HG02623 (cell line): ENCODE data around the gene ANKRD17.
"Not testable (repeated sequence)": the region's sequence is repeated elsewhere in the genome, so short reads cannot be mapped to it uniquely, and the experiment has no call there.

ENCODE experiments used
- ATAC-seq: cut with Tn5 transposase; IDR thresholded peaks from one replicate; pipeline ENCODE4 v1.9.1; 2021; ENCODE audit warnings: moderate library complexity; ENCODE audit not compliant: unreplicated experiment

The ANKRD17 gene, protein sequence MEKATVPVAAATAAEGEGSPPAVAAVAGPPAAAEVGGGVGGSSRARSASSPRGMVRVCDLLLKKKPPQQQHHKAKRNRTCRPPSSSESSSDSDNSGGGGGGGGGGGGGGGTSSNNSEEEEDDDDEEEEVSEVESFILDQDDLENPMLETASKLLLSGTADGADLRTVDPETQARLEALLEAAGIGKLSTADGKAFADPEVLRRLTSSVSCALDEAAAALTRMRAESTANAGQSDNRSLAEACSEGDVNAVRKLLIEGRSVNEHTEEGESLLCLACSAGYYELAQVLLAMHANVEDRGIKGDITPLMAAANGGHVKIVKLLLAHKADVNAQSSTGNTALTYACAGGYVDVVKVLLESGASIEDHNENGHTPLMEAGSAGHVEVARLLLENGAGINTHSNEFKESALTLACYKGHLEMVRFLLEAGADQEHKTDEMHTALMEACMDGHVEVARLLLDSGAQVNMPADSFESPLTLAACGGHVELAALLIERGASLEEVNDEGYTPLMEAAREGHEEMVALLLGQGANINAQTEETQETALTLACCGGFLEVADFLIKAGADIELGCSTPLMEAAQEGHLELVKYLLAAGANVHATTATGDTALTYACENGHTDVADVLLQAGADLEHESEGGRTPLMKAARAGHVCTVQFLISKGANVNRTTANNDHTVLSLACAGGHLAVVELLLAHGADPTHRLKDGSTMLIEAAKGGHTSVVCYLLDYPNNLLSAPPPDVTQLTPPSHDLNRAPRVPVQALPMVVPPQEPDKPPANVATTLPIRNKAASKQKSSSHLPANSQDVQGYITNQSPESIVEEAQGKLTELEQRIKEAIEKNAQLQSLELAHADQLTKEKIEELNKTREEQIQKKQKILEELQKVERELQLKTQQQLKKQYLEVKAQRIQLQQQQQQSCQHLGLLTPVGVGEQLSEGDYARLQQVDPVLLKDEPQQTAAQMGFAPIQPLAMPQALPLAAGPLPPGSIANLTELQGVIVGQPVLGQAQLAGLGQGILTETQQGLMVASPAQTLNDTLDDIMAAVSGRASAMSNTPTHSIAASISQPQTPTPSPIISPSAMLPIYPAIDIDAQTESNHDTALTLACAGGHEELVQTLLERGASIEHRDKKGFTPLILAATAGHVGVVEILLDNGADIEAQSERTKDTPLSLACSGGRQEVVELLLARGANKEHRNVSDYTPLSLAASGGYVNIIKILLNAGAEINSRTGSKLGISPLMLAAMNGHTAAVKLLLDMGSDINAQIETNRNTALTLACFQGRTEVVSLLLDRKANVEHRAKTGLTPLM (N-terminal part only)

DNA sequence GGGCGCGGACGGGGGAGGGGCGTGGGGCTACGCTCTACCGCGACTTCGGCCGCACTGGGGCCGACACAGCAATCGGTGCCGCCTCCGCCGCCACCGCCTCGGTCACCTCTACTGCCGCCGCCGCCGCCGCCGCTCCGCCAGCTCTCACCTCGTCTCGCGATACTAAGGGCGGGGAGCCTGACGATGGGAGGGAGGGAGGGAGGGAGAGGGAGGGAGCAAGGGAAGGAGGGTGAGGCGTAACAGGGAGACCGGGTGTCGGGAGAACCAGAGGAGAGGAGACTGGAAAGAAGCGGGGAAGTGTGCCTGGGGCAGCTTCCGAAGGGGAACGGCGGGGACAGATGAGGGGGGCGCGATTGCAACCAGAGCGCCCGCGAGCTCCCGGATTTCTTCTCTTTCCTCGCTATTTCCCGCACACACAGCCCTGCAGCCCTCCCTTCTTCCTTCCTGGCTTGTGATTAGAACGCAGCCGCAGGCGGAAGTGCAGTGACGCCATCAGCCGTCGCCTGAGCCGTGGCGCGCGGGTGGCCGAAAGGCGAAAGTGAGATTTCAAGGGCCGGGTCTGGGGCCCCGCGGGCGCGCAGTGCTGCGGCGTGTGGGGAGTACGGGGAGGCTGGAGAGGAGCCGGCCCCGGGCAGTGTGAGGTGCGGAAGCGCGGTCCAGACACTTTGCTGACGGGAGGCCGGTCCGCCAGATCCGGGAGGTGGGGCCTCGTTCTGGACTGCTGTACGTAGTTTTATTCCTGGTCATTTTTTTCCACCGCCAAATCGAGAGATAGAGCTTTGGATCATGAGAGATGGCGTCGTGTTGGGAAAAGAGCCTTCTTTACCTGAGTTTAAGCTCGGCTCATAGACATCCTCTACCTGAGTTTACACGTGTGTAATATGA lies at the start of gene ANKRD17:
Gene ANKRD17, minus strand, starts transcription at position 113 of the 885 bp plus-strand sequence. CDS start 130 bp downstream, outside the sequence.
- peak; percentile 74 for ATAC-seq

DNA sequence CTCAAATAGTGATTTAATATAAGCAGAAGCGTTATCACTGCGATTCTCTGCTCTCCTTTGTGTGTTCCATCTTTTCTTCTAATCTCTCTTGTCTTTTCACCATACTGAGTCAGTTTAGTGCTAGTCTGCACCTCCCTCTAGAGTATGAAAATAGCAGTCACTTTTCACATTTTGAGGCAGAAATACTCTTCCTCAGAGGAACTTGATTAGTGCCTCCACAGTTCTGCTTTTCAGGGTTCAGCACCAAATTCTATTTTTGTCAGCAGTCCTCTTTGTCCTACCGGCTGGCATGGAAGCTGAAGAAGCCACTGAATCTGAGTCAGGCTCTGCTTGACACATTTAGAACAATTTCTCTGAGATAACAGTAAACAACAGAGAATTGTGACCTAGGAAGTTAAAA lies 49.7 kb upstream of the ANKRD17 start:
- no peak for ATAC-seq

DNA sequence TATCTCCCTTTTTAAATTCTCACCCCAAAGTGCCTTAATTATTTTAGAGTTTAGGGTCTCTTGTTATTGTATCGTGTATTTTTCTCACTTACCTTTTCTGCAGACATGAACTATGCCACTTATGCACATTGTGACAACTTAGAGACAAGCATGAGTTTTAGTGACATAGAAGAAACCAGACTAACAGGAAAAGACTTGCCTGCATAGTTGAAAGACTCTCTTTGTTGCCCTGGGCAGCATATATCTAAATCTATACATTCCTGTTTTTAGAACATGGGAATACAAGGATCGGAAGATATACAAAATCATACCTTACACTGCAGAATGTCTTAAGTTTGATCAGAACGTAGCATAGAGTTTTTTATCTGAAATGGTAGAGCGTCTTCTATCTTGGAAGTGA lies 45.1 kb upstream of the ANKRD17 start:
- no peak for ATAC-seq

DNA sequence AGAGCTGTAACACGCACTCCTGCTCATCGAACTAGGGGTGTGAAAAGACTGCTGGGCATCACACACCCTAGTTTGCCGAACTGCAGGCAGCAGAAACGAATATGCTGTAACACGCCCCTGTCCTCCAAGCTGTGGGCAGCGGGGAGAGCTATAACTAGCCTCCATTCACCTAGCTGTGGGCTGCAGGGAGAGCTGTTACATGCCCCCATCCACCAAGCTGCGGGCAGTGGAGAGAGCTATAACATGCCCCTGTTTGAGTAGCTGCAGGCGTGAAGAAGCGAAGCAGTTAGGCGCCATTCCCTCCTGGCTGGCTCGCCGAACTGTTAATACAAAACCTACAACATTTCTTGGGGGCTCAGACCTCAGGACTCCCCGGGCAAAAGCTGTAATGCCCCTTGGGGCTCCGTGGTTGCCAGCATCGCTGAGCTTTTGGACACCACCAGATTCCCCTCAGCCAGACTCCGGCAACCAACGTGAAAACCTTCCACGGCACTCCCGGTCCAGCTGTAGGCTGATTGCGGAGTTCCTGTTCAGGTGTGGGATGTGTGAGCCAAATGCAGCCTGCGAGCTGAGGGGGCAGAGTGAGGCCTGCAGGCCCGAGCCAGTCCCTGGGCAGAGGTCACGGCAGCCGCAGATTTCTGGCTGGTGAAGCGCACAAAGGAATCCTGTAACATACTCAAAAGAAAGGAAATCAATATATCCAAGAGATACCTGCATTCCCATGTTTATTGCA lies 41.1 kb upstream of the ANKRD17 start:
- ATAC-seq = no peak

DNA sequence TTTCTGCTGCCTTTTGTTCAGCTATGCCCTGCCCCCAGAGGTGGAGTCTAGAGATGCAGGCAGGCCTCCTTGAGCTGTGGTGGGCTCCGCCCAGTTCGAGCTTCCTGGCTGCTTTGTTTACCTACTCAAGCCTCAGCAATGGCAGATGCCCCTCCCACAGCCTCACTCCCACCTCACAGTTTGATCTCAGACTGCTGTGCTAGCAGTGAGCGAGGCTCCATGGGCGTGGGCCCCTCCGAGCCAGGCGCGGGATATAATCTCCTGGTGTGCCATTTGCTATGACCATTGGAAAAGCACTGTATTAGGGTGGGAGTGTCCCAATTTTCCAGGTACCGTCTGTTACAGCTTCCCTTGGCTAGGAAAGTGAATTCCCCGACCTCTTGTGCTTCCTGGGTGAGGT lies 34.1 kb upstream of the ANKRD17 start:
- not testable (repeated sequence) for ATAC-seq

DNA sequence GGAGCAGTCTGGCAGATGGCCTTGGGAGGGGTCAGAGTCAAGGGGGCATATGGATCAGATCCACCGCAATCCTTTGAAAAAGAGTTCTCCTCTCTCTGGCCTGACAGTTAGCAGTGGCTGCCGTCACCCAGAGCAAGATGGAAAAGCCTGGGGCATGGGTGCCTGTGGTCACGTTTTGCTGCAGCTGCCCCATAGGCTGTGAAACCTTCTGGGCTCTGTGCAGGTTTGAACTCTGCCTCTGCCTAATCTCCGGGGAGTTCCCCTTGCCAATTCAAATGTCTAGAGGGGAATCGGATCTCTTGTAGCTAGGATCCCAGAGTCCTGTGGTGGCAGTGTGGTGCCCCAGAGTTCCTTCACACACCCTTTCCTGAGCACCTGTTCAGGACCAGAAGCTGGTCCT lies 23.4 kb upstream of the ANKRD17 start:
- no peak for ATAC-seq

DNA sequence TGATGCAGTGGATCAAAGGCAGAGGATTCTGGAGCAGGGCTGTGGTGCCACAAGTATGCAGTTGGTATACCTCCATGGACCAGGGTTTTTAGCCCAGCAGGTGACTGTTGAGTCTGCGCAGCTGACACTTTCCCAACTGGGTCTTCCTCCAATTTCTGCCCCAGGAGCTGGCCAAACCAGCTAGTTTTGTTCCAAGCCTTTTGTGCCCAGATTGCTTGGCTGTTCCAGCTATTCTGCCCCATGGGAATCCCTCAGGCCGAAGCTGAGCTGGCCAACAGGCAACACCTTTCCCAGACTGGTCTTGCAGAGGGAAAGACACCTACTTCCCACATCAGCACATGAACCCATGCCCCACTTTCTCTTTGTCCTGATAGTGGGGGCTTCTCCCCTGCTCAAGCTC lies 22.8 kb upstream of the ANKRD17 start:
- ATAC-seq = no peak

DNA sequence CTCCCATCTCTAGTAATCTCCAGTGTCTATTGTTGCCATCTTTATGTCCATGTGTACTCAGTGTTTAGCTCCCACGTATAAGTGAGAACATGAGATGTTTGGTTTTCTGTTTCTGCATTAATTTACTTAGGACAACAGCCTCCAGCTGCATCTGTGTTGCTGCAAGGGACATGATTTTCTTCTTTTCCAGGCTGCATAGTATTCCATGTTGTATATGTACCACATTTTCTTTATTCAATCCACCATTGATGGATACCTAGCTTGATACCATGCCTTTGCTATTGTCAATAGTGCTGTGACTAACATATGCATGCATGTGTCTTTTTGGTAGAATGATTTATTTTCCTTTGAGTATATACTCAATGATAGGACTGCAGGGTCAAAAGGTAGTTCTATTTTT lies 18.6 kb upstream of the ANKRD17 start:
- ATAC-seq = no peak

DNA sequence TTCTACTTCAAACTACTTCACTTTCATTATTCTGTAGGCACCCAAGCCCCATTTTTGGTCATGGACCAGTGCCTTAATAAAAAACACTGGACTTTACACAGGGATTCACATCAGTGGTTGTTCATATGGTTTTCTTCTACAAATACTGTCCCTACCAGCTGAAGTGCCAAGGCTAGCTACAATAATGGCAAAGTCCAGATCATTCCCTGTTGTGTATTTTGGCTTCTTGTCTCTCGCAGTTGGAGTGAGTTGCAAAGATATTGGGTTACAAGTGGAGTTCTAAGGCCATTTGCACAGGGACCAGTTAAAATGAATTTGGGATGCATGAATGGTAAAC lies 16.7 kb upstream of the ANKRD17 start:
- ATAC-seq = no peak

DNA sequence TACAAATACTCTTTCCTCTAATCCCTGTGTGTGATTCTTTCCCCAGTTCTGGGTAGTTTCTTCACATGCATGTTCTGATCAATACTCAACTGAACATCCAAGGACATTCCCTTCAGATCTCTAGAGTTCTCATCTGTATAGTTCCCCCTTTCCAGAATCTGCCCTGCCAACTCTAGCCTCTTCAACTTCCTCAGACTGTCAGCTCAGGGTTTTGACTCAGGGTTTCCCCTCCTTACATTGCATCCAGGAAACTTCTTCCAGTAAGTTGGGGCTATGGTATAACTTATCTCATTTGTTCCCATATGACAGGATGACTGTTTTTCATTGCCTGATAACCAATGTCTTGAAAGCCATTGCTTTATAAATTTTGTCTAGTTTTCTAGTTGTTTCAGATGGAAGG lies 14.2 kb upstream of the ANKRD17 start:
- ATAC-seq = no peak

DNA sequence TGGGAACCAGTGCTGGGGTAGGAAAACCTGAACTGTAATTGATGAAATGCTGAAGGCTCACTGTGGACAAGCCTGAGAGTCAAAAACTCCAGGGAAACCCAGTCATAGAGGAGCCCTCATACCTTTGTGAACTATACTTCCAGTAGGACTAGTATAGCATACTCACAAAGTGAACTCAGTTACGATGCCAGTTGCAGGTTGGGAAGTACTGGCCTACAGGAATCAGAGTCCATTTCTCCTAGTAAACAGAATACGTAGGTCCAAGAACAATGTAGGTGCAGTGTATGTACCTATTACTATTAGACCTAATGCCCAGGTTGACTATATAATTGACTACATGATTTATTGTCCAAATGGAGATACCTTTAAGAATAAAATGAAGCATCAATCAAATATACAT lies 8.5 kb upstream of the ANKRD17 start:
- ATAC-seq = no peak

DNA sequence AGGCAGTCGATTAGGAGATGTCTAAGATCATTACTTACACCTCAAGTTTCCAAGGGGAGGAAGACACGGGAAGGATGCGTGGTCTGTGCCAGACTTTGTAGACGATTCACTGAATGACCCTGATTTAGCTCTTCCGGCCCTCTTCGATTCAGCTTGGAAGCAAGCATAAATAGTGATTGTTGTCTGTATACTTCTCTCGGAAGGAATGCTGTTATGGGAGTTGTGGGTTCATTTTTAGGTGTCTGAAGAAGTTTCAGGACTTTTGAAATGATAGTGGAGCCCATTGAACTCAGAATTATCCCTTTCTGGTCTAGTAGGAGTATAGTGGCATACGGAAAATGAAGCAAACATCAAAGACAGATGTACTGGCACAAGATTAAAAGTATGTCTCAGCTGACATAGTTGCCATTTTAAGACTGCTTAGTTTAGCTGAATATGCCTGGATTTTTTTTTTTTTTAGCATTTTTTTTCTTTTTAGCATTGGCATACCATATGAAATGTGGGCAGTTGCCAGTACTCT lies 1.0 kb upstream of the ANKRD17 start:
- peak; percentile 3 for ATAC-seq

DNA sequence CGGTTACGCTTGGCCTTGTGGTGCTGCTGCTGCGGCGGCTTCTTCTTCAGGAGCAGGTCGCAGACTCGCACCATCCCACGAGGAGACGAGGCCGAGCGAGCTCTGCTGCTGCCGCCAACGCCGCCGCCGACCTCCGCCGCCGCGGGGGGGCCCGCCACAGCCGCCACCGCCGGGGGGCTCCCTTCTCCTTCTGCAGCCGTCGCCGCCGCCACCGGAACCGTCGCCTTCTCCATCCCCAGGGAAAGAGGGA lies 237 bp downstream of the ANKRD17 start:
- ATAC-seq = peak; percentile 27

DNA sequence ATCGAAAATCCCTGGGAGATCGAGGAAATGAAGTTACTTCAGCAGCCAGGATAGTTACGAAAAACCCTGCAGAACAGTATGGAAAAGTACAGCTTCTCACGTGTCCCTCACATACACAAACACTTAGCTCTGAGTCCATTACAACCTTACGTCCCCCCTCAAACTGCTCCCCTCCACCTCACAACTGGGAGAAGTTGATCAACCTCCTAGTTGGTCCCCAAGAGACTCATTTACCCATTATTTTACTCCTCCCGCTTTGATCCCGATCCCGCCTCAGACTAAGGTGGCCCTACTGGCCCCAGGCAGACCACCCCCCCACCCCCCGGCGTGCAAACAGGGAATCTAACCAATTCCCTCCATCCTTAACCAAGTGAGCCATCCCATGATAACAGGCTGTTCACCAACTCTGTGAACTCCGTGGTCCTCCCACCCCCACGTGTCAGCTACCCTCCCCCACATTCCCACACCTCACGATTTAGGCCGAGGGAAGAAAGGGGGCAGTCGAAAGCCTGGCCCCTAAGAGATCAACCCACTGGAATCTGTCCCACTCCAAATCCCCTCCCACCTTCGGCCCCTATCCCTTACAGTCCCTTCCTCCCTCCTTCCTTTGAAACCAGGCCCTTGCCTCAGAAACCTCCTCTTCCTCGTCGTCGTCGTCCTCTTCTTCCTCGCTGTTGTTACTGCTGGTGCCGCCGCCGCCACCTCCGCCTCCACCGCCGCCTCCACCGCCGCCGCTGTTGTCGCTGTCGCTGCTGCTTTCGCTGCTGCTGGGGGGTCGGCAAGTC lies 755 bp downstream of the ANKRD17 start:
- no peak for ATAC-seq

DNA sequence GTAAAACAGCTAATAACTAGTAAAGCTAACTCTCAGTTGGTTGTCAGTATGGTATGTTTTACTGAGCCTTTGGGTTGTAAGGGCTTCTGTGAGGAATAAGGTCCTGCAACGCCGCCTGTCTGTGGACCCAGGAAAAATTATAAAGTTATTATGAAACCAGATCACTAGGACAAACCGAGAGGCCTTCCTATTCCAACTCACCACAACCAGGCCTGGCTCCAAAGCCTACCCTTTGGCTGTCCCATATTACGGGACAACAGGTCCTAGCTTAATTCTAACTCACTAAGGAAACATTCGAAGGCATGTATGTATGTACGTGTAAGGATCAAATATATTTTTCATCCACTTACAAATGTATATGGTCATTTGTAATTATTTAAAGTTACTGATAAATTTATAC lies 1.4 kb downstream of the ANKRD17 start:
- peak; percentile 27 for ATAC-seq

DNA sequence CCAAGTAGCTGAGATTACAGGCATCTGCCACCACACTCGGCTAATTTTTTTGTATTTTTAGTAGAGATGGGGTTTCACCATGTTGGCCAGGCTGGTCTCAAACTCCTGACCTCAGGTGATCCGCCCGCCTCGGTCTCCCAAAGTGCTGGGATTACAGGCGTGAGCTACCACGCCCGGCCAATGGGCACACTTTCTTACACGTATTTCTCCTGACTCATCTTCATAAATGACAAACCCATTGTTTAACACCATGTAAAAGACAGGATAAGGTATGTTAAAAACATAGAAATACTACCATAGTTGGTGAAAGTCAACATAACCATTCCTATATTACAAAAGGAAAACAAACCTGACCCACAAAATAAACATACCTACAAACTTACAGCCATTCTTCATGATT lies 2.8 kb downstream of the ANKRD17 start:
- ATAC-seq = not testable (repeated sequence)

DNA sequence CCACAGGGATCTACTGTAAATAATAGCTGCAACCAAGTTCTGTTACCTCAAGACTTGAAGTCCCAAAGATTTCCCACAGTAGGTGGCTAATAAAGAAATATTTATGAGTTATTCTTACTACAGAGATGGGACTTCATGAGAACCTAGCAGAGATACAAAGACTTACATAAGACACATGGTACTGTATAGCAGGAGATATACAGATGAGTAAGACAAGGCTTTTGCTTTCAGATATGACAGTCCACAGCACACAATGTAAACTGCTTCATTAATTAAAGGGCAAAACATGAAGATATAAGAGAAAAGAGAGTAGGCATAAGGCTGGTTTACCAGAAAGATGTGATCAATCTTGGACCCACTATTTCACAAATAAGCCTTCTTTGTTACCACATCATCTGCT lies 6.6 kb downstream of the ANKRD17 start:
- ATAC-seq = no peak

DNA sequence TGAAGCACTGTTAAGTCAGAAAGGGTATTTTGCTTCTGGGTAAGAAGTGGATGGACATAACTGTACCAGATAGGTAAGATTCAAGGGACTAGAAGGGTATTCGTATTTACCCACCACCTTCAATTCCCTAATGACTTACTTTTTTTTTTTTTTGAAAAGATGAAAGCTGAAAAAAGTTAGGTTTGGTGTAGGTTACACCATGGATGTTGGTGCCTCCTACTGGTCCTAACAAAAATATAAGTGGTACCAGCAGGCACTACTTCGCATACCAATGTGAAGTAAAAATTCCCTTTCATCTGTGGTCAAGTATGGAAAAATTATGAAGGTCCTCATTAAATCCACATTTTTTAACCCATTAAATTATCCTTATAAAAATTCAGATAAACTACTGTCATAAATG lies 7.2 kb downstream of the ANKRD17 start:
- ATAC-seq = no peak

DNA sequence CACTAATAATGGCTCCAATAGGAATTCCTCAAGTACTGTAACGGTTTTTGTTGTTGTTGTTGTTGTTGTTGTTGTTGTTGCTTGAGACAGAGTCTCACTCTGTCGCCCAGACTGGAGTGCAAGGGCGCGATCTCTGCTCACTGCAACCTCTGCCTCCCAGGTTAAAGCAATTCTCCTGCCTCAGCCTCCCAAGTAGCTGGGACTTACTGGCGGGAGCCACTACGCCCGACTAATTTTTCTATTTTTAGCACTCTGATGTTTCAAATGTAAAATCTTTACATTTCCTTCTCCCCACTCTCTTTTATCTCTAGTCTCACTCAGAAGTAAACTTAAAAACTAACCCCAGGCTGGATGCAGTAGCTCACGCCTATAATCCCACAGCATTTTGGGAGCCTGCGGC lies 8.0 kb downstream of the ANKRD17 start:
- no peak for ATAC-seq
